ENCODE measurements around the gene SMC1B. TPM values are rescaled to one million over a fixed set of nuclear protein-coding genes. Genes with fewer than 3 reads are reported as not detected.

SMC1B gene
- polyA plus RNA-seq, 3 donors = not detected

DNA sequence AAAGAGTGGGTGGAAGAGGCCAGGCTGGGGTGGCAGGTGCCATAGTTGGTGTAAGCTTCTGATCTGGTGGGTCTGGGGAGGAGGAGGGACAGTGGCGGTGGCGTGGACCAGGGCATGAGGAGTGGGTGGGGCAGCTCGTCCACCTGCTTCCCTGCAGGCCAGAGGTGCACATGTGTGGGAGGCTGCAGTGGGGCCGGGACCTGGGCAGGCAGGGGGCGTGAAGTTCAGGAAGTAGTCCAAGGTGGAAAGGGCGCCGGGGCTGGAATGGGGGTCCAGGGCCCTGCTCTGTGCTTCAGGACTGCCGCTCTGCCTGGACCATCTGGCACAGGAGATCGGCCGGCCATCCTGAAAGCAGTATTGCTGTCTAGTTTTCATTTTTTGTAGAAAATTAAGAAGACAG, 16.0 kb upstream of the SMC1B start:
- no peak for DNase-seq
- Histone ChIP-seq H3K79me2 (ENCODE audit: insufficient read depth, low read length) (no peaks in the 10 kb centered on the region), H3K27ac (ENCODE audit: low read depth in 1 of 2, low read length in 2 of 2) (no peak overlapping the region), H3K27me3 (ENCODE audit: control insufficient read depth in 2 of 2, insufficient read depth in 2 of 2, low read length in 2 of 2) (no peaks in the 10 kb centered on the region), H3K4me2 (replicated peaks; ENCODE audit: extremely low read depth, low read length, poor library complexity, severe bottlenecking) (no peak overlapping the region), H3K9me3 (replicated peaks in 1 of 2; ENCODE audit: control insufficient read depth in 1 of 2, insufficient read depth in 1 of 2, low read length in 2 of 2) (peaks cover 0 to 5% of the 10 kb centered on the region in 2 donors), H3K36me3 (replicated peaks in 1 of 2; ENCODE audit: control insufficient read depth in 1 of 2, insufficient read depth in 2 of 2, low read length in 2 of 2) (peaks cover 0 to 5% of the 10 kb centered on the region in 2 donors), H2AFZ (ENCODE audit: insufficient read depth, low read depth, low read length, poor library complexity, severe bottlenecking) (no peak overlapping the region), H3K4me1 (ENCODE audit: control insufficient read depth in 1 of 2, insufficient read depth in 2 of 2, low read length in 2 of 2) (peaks cover 36 to 38% of the 10 kb centered on the region in 2 donors), H3K9ac (ENCODE audit: insufficient read depth, low read length, poor library complexity, severe bottlenecking) (no peak overlapping the region), H3K4me3 (replicated peaks in 1 of 3; ENCODE audit: low read depth in 2 of 3, low read length in 3 of 3) (no peak overlapping the region), H4K20me1 (ENCODE audit: insufficient read depth, low read length) (no peaks in the 10 kb centered on the region)
- Mint-ChIP-seq H3K27me3 (ENCODE audit: low read depth in 3 of 3) (peaks cover 0 to 3% (median 2%) of the 10 kb centered on the region in 3 donors), H3K36me3 (peaks cover 8 to 13% of the 10 kb centered on the region in 2 donors), H3K27ac (peak overlapping the region in 1 of 7 donors; percentile 48), H3K9me3 (peaks cover 2 to 9% (median 5%) of the 10 kb centered on the region in 7 donors), H3K4me3 (no peak overlapping the region), H3K4me1 (peaks cover 41% of the 10 kb centered on the region)
- 91% methylated on average over 7 of the region's 10 CpGs for WGBS (ENCODE audit: insufficient coverage)
- intact Hi-C loops (cut with micrococcal nuclease) = no loop called here
- TF ChIP-seq CTCF (IDR thresholded peaks at IDR 0.05) = no peak

GRCh38 chr22:45428391-45429385, 15.3 kb upstream of the SMC1B start:
- intact Hi-C loops (cut with micrococcal nuclease) = no loop called here
- no peak for DNase-seq
- Histone ChIP-seq H3K79me2 (ENCODE audit: insufficient read depth, low read length) (no peaks in the 10 kb centered on the region), H3K4me1 (ENCODE audit: control insufficient read depth in 1 of 2, insufficient read depth in 2 of 2, low read length in 2 of 2) (peaks cover 40 to 43% of the 10 kb centered on the region in 2 donors), H3K27me3 (ENCODE audit: control insufficient read depth in 2 of 2, insufficient read depth in 2 of 2, low read length in 2 of 2) (no peaks in the 10 kb centered on the region), H2AFZ (ENCODE audit: insufficient read depth, low read depth, low read length, poor library complexity, severe bottlenecking) (no peak overlapping the region), H3K27ac (ENCODE audit: low read depth in 1 of 2, low read length in 2 of 2) (no peak overlapping the region), H3K9me3 (replicated peaks in 1 of 2; ENCODE audit: control insufficient read depth in 1 of 2, insufficient read depth in 1 of 2, low read length in 2 of 2) (peaks cover 0 to 5% of the 10 kb centered on the region in 2 donors), H3K4me3 (replicated peaks in 1 of 3; ENCODE audit: low read depth in 2 of 3, low read length in 3 of 3) (no peak overlapping the region), H4K20me1 (ENCODE audit: insufficient read depth, low read length) (no peaks in the 10 kb centered on the region), H3K9ac (ENCODE audit: insufficient read depth, low read length, poor library complexity, severe bottlenecking) (no peak overlapping the region), H3K36me3 (replicated peaks in 1 of 2; ENCODE audit: control insufficient read depth in 1 of 2, insufficient read depth in 2 of 2, low read length in 2 of 2) (peaks cover 0 to 5% of the 10 kb centered on the region in 2 donors), H3K4me2 (replicated peaks; ENCODE audit: extremely low read depth, low read length, poor library complexity, severe bottlenecking) (no peak overlapping the region)
- Mint-ChIP-seq H3K27me3 (ENCODE audit: low read depth in 3 of 3) (peaks cover 0 to 3% (median 2%) of the 10 kb centered on the region in 3 donors), H3K4me3 (no peak overlapping the region), H3K36me3 (peaks cover 8 to 13% of the 10 kb centered on the region in 2 donors), H3K4me1 (peaks cover 47% of the 10 kb centered on the region), H3K27ac (peak overlapping the region in 4 of 7 donors; percentile 1 to 48 (median 42)), H3K9me3 (peaks cover 2 to 9% (median 5%) of the 10 kb centered on the region in 7 donors)
- 97% methylated on average over 19 of the region's 19 CpGs for WGBS (ENCODE audit: insufficient coverage)
- TF ChIP-seq CTCF (IDR thresholded peaks at IDR 0.05) = no peak

All from CD14-positive monocyte (primary cell).